Sciatic nerve (tissue), 2 donors: ENCODE measurements around the gene CCDC169. TPM values are rescaled to one million over a fixed set of nuclear protein-coding genes. Genes with fewer than 3 reads are reported as not detected.

Experiments
- ATAC-seq: fragments of 200-7000 bp; cut with Tn5 transposase; one replicate; pipeline ENCODE4 v1.9.1; 2020; ENCODE audit warnings: mild to moderate bottlenecking, moderate library complexity
- DNase-seq: peaks from one replicate; pipeline ENCODE4 v3.0.0-alpha.2; 2020; ENCODE audit warnings: low spot score
- intact Hi-C: fragments of 100-400 bp; cut with DNase I; formaldehyde crosslinking; loops from one replicate; pipeline ENCODE4 v1.14.2; 2022
- total RNA-seq: library from RNA; stranded (reverse); fragmentation: NEBNext Ultra II Directional; extraction: Animal tissue kit (Norgen Biotek cat#: 25700); gene quantifications from one replicate; pipeline ENCODE4 v1.2.1, GENCODE V29; 2021
- donor health status: DM: no; HTN: no; CAD: no.
- donor health status: DM: no; HTN: no; CAD: no.

CCDC169 gene
- total RNA-seq, 1 donor from 2014 or later, result 0.89 TPM

- no peak for ATAC-seq
- no peak for DNase-seq
- intact Hi-C loops, result no loop called here
These were observed 109.2 kb downstream of the CCDC169 start for GRCh38 chr13:36188441-36188840.

GRCh38 chr13:36183901-36184300 is 113.7 kb downstream of the CCDC169 start:
- ATAC-seq (no peak), DNase-seq (no peak)
- intact Hi-C loops, result no loop called here

Other genes starting within 250 kb of the CCDC169 start
- gene DCLK1, start 166.4 kb downstream of the CCDC169 start, total RNA-seq, result 55.5 TPM
- 0.36 TPM for gene SOHLH2, start 83.3 kb downstream of the CCDC169 start, total RNA-seq
- 90.2 TPM for gene SPART, start 48.6 kb upstream of the CCDC169 start, total RNA-seq
- gene CCNA1, start 134.7 kb upstream of the CCDC169 start, total RNA-seq, result 0.85 TPM